B cell (primary cell): ENCODE data around the gene MRPS34. TPM values are rescaled to one million over a fixed set of nuclear protein-coding genes. Genes with fewer than 3 reads are reported as not detected.

ENCODE experiments used
- ATAC-seq: fragments of 200-7000 bp; cut with Tn5 transposase; one replicate; pipeline ENCODE4 v1.10.0; 2021; ENCODE audit warnings: low read depth, mild to moderate bottlenecking, moderate number of reproducible peaks, moderate library complexity
- CTCF ChIA-PET: fragments of 350-600 bp; sonication (Branson Sonifier 250); formaldehyde crosslinking; loops from one replicate; lab custom pipeline; 2021; ENCODE audit warnings: antibody characterized with exemption, inconsistent platforms; lab: Charles Lee
- POLR2A ChIA-PET: fragments of 350-600 bp; sonication (Branson Sonifier 250); formaldehyde crosslinking; loops from one replicate; lab custom pipeline; 2021; ENCODE audit warnings: antibody characterized with exemption; lab: Charles Lee
- DNase-seq: peaks from one replicate; pipeline ENCODE4 v3.0.0; 2013
- H2AFZ ChIP-seq: 2 replicates; pipeline ENCODE4 v1.6.1; 2012; ENCODE audit warnings: mild to moderate bottlenecking, low read depth, low read length; ENCODE audit not compliant: insufficient read depth, poor library complexity, severe bottlenecking
- H3K27ac ChIP-seq, 2 donors: 1 replicate in 1 of 2; 2 replicates in 1 of 2; pipeline ENCODE4 v1.5.1; 2012 to 2013; ENCODE audit warnings: low read length in 2 of 2, mild to moderate bottlenecking in 2 of 2, moderate library complexity in 1 of 2
- H3K27me3 ChIP-seq, 4 experiments: fragments of 200-600 bp in 1 of 4; sonication (generic) in 1 of 4; replicated peaks in 1 of 4; 1 replicate in 2 of 4; 2 replicates in 2 of 4; pipeline versions ENCODE4 v1.6.1 to v1.7.0; 2013 to 2016; ENCODE audit warnings: low read length in 3 of 4, mild to moderate bottlenecking in 2 of 4, mixed read lengths in 1 of 4, moderate library complexity in 1 of 4; ENCODE audit not compliant: insufficient read depth in 4 of 4, control insufficient read depth in 3 of 4; ENCODE audit errors: control extremely low read depth in 1 of 4
- H3K36me3 ChIP-seq, 2 experiments: replicated peaks in 1 of 2; 1 replicate in 1 of 2; 2 replicates in 1 of 2; pipeline versions ENCODE4 v1.6.1 to v1.7.1; 2013; ENCODE audit warnings: low read length in 1 of 2; ENCODE audit not compliant: insufficient read depth in 2 of 2, control insufficient read depth in 1 of 2; ENCODE audit errors: control extremely low read depth in 1 of 2, extremely low read depth in 1 of 2
- H3K4me1 ChIP-seq, 2 donors: fragments of 200-600 bp in 1 of 2; sonication (generic) in 1 of 2; 1 replicate in 1 of 2; 2 replicates in 1 of 2; pipeline versions ENCODE4 v1.5.1 to v1.6.1; 2013 to 2017; ENCODE audit warnings: low read length in 2 of 2; ENCODE audit not compliant: control insufficient read depth in 2 of 2, insufficient read depth in 2 of 2
- H3K4me2 ChIP-seq: replicated peaks from 2 replicates; pipeline ENCODE3; 2012; ENCODE audit warnings: mild to moderate bottlenecking, low read depth, low read length; ENCODE audit not compliant: poor library complexity, severe bottlenecking
- H3K4me3 ChIP-seq, 5 experiments: fragments of 200-600 bp in 1 of 5; sonication (generic) in 1 of 5; 1 replicate in 3 of 5; 2 replicates in 2 of 5; pipeline versions ENCODE4 v1.5.1 to v1.7.0; 2011 to 2016; ENCODE audit warnings: low read length in 4 of 5, mild to moderate bottlenecking in 4 of 5, low read depth in 2 of 5, control low read depth in 1 of 5, moderate library complexity in 1 of 5; ENCODE audit not compliant: insufficient read depth in 1 of 5; ENCODE audit errors: control extremely low read depth in 1 of 5, extremely low read depth in 1 of 5
- H3K79me2 ChIP-seq: fragments of 200-600 bp; sonication (generic); one replicate; pipeline ENCODE4 v1.6.0; 2016; ENCODE audit warnings: low read length; ENCODE audit not compliant: control insufficient read depth, insufficient read depth
- H3K9ac ChIP-seq: fragments of 200-600 bp; sonication (generic); 2 replicates; pipeline ENCODE4 v1.6.1; 2017; ENCODE audit warnings: mild to moderate bottlenecking, low read length, moderate library complexity
- H3K9me3 ChIP-seq, 3 donors: one replicate each; pipeline versions ENCODE4 v1.6.1 to v1.7.1; 2013; ENCODE audit warnings: low read length in 2 of 3; ENCODE audit not compliant: control insufficient read depth in 2 of 3, insufficient read depth in 1 of 3; ENCODE audit errors: control extremely low read depth in 1 of 3
- H4K20me1 ChIP-seq: 2 replicates; pipeline ENCODE4 v1.6.0; 2012; ENCODE audit warnings: mild to moderate bottlenecking, low read length; ENCODE audit not compliant: insufficient read depth, control insufficient read depth, poor library complexity, severe bottlenecking
- H3K27ac Mint-ChIP-seq: one replicate; pipeline ENCODE4 v1.8.0; 2021; ENCODE audit warnings: mixed read lengths
- H3K27me3 Mint-ChIP-seq: one replicate; pipeline ENCODE4 v1.8.0; 2021; ENCODE audit warnings: mixed read lengths
- H3K4me1 Mint-ChIP-seq: one replicate; pipeline ENCODE4 v1.8.0; 2021; ENCODE audit warnings: mixed read lengths
- H3K4me3 Mint-ChIP-seq: one replicate; pipeline ENCODE4 v1.8.0; 2021; ENCODE audit warnings: mixed read lengths
- H3K9me3 Mint-ChIP-seq: one replicate; pipeline ENCODE4 v1.8.0; 2022; ENCODE audit warnings: mixed read lengths; ENCODE audit not compliant: insufficient read depth
- EZH2 ChIP-seq: IDR thresholded peaks from 2 replicates; pipeline ENCODE4 v1.6.1; 2012; ENCODE audit warnings: borderline replicate concordance, low read depth, mild to moderate bottlenecking, moderate library complexity, low read length; ENCODE audit not compliant: insufficient read depth, poor library complexity, severe bottlenecking
- WGBS: methylation state at CpG from one replicate; pipeline ENCODE4 v1.1.5; 2013; ENCODE audit warnings: missing lambda C conversion rate; ENCODE audit not compliant: insufficient coverage; 5-methylcytosine and 5-hydroxymethylcytosine counted together
- intact Hi-C: fragments of 100-400 bp; cut with micrococcal nuclease; formaldehyde crosslinking; loops from one replicate; pipeline ENCODE4 v1.10.0; 2022
- polyA plus RNA-seq: library from polyadenylated mRNA; depleted of rRNA; stranded (reverse); fragments of >200 nt; gene quantifications from 2 replicates; pipeline ENCODE4 v1.2.3, GENCODE V29; 2012
- total RNA-seq, 2 donors: library from RNA; stranded (reverse); fragments of 120-200 nt in 1 of 2; gene quantifications; 1 replicate in 1 of 2; 2 replicates in 1 of 2; pipeline versions ENCODE4 v1.2.3 to v1.2.4, GENCODE V29; 2013 to 2022
- TF ChIP-seq, protein P1 (sequence below): fragments of 200-600 bp; IDR thresholded peaks from one replicate; pipeline ENCODE4 v1.8.0; 2022; ENCODE audit warnings: antibody characterized with exemption, mild to moderate bottlenecking

Gene MRPS34
- total and polyA plus RNA-seq, 2 donors (not counting 1 experiment from before 2014, with no cell fraction given): 44.6 to 55.2 TPM

DNA sequence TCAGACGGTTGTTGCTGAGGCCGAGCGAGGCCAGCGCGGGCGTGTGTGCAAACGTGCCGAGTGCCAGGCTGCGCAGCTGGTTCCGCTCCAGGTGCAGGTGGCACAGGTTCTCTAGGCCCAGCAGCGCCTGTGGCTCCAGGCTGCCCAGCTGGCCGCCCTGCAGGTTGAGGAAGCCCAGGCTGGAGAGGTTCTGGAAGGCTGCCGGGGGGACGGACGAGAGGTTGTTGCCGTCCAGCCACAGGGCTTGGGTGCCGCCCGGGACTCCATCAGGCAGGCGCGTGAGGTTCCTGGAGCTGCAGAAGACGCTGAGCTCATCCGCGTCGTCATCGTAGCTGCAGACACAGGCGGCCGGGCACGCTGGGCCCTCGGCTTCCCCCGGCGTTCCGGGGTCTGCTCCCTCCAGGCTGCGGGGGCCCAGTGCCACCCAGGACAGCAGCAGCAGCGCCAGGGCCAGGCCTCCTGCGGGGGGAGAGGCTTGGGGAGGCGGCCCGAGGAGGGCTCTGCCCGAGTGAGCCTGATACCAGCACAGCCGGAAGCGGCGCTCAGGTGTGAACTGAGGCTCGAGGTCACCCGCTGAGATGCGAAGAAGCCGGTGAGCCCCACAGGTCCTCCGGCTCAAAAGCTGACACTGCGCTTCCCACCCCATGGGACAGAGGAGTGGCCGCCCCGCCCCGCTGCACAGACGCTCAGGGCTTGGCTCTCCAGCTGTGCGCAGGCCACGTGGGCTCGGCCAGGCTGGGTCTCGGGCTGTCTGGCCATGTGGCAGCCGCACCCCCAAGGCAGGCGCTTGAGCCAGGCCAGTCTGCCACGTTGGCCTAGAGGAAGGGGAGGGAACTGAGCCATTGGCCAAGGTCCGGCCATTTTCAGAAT is 19.2 kb upstream of the MRPS34 start:
- POLR2A ChIA-PET: no interaction called here
- no peaks in the 10 kb centered on the region for H3K27me3 ChIP-seq
- H3K27ac Mint-ChIP-seq: no peak overlapping the region
- H2AFZ ChIP-seq: no peak overlapping the region
- intact Hi-C loops: no loop called here
- peaks cover 29% of the 10 kb centered on the region for H3K79me2 ChIP-seq
- H3K9ac ChIP-seq: no peak overlapping the region
- peaks cover under 1% of the 10 kb centered on the region for H3K9me3 Mint-ChIP-seq
- DNase-seq (no peak), ATAC-seq (no peak)
- WGBS: 93% methylated on average over 59 of the region's 59 CpGs
- no peak for TF ChIP-seq EZH2
- TF ChIP-seq, protein P1, sequence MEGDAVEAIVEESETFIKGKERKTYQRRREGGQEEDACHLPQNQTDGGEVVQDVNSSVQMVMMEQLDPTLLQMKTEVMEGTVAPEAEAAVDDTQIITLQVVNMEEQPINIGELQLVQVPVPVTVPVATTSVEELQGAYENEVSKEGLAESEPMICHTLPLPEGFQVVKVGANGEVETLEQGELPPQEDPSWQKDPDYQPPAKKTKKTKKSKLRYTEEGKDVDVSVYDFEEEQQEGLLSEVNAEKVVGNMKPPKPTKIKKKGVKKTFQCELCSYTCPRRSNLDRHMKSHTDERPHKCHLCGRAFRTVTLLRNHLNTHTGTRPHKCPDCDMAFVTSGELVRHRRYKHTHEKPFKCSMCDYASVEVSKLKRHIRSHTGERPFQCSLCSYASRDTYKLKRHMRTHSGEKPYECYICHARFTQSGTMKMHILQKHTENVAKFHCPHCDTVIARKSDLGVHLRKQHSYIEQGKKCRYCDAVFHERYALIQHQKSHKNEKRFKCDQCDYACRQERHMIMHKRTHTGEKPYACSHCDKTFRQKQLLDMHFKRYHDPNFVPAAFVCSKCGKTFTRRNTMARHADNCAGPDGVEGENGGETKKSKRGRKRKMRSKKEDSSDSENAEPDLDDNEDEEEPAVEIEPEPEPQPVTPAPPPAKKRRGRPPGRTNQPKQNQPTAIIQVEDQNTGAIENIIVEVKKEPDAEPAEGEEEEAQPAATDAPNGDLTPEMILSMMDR: no peak
- no peak overlapping the region for H3K4me3 ChIP-seq
- H3K27me3 Mint-ChIP-seq: no peaks in the 10 kb centered on the region
- no peak overlapping the region for H3K27ac ChIP-seq
- no peak overlapping the region for H3K4me3 Mint-ChIP-seq
- H3K4me1 ChIP-seq: no peaks in the 10 kb centered on the region
- H3K4me1 Mint-ChIP-seq: no peaks in the 10 kb centered on the region
- peaks cover 19% of the 10 kb centered on the region for H4K20me1 ChIP-seq
- peaks cover 0 to 4% (median under 1%) of the 10 kb centered on the region in 3 donors for H3K9me3 ChIP-seq
- peaks cover 0 to 24% of the 10 kb centered on the region in 2 experiments for H3K36me3 ChIP-seq
- no peak overlapping the region for H3K4me2 ChIP-seq
- CTCF ChIA-PET: no interaction called here

DNA sequence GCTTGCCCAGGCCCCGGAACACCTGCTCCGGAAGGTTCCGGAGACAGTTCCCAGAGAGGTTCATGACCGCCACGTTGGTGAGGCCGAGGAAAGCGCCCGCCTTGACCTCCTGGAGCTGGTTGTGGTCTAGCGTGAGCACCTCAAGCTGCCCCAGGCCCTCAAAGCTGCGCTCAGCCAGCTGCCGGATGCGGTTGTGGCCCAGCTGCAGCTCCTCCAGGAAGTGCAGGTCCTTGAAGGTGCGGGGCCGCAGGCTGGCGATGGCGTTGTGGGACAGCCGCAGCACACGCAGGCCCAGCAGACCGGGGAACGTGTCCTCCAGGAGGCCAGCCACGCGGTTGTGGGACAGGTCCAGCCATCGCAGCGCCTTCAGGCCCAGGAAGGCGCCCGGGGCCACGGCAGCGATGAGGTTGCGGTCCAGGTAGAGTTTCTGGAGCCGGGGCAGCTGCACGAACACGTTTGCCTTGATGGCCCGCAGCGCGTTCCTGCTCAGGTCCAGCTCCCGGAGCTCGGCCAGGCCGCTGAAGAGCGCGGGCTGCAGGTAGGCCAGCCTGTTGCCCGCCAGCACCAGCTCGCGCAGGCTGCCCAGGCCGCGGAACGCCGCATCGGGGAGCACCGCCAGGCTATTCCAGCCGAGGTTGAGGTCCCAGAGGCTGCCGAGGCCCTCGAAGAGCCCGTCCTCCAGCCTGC is 18.5 kb upstream of the MRPS34 start:
- ChIA-PET CTCF (no interaction called here), POLR2A (no interaction called here)
- H3K4me3 ChIP-seq: no peak overlapping the region
- intact Hi-C loops: no loop called here
- no peak overlapping the region for H3K4me3 Mint-ChIP-seq
- no peak overlapping the region for H3K9ac ChIP-seq
- H2AFZ ChIP-seq: no peak overlapping the region
- peaks cover 26% of the 10 kb centered on the region for H4K20me1 ChIP-seq
- peaks cover 0 to 30% of the 10 kb centered on the region in 2 experiments for H3K36me3 ChIP-seq
- H3K27ac Mint-ChIP-seq: no peak overlapping the region
- H3K79me2 ChIP-seq: peaks cover 37% of the 10 kb centered on the region
- no peaks in the 10 kb centered on the region for H3K27me3 Mint-ChIP-seq
- TF ChIP-seq EZH2: no peak
- TF ChIP-seq, protein P1: no peak
- no peaks in the 10 kb centered on the region for H3K4me1 ChIP-seq
- H3K27me3 ChIP-seq: no peaks in the 10 kb centered on the region
- WGBS: 96% methylated on average over 53 of the region's 53 CpGs
- ATAC-seq: no peak
- H3K4me1 Mint-ChIP-seq: no peaks in the 10 kb centered on the region
- H3K27ac ChIP-seq: no peak overlapping the region
- DNase-seq: peak; percentile 18
- H3K9me3 ChIP-seq: no peaks in the 10 kb centered on the region
- H3K4me2 ChIP-seq: no peak overlapping the region
- H3K9me3 Mint-ChIP-seq: no peaks in the 10 kb centered on the region
